GM10847 (cell line): Measurements from ENCODE around the gene PATL2.

Experiments used
- POLR2A ChIP-seq: IDR thresholded peaks from 2 replicates; pipeline ENCODE4 v1.6.1; 2011; ENCODE audit not compliant: insufficient read length; ENCODE audit errors: extremely low read depth

The PATL2 gene

GRCh38 chr15:44706946-44707636, 4.0 kb downstream of the PATL2 start:
- TF ChIP-seq POLR2A: no peak

- TF ChIP-seq POLR2A: no peak
Measured at GRCh38 chr15:44706401-44706800, 4.7 kb downstream of the PATL2 start.

GRCh38 chr15:44705986-44706385, 5.1 kb downstream of the PATL2 start:
- no peak for TF ChIP-seq POLR2A

- no peak for TF ChIP-seq POLR2A
Measured at GRCh38 chr15:44698641-44699040, 12.5 kb downstream of the PATL2 start.

- TF ChIP-seq POLR2A: no peak
Measured at GRCh38 chr15:44697014-44697413, 14.1 kb downstream of the PATL2 start.

- no peak for TF ChIP-seq POLR2A
Measured at GRCh38 chr15:44695294-44695693, 15.8 kb downstream of the PATL2 start.

- no peak for TF ChIP-seq POLR2A
Measured at GRCh38 chr15:44694416-44694815, 16.7 kb downstream of the PATL2 start.

- TF ChIP-seq POLR2A: no peak
Measured at GRCh38 chr15:44692659-44693058, 18.5 kb downstream of the PATL2 start.

GRCh38 chr15:44682211-44682610, 28.9 kb downstream of the PATL2 start:
- TF ChIP-seq POLR2A: no peak

GRCh38 chr15:44676676-44677075, 34.4 kb downstream of the PATL2 start:
- no peak for TF ChIP-seq POLR2A

GRCh38 chr15:44675911-44676310, 35.2 kb downstream of the PATL2 start:
- no peak for TF ChIP-seq POLR2A

- no peak for TF ChIP-seq POLR2A
Measured at GRCh38 chr15:44673639-44674038, 37.5 kb downstream of the PATL2 start.

- TF ChIP-seq POLR2A: no peak
Measured at GRCh38 chr15:44670087-44670950, 40.8 kb downstream of the PATL2 start.

- no peak for TF ChIP-seq POLR2A
Measured at GRCh38 chr15:44668921-44669320, 42.2 kb downstream of the PATL2 start.

- no peak for TF ChIP-seq POLR2A
Measured at GRCh38 chr15:44667039-44667360, 44.1 kb downstream of the PATL2 start.

GRCh38 chr15:44666210-44667038, 44.7 kb downstream of the PATL2 start:
- TF ChIP-seq POLR2A: no peak
